GM19328 (cell line): Measurements from ENCODE around the gene NEDD4L.
"Not testable (repeated sequence)": the region's sequence is repeated elsewhere in the genome, so short reads cannot be mapped to it uniquely, and the experiment has no call there.

Experiments used
- ATAC-seq: cut with Tn5 transposase; IDR thresholded peaks from one replicate; pipeline ENCODE4 v1.9.1; 2021; ENCODE audit warnings: mild to moderate bottlenecking, moderate library complexity; ENCODE audit not compliant: unreplicated experiment

NEDD4L gene

GRCh38 chr18:58026395-58026794 is 17.6 kb upstream of the NEDD4L start:
- no peak for ATAC-seq

DNA sequence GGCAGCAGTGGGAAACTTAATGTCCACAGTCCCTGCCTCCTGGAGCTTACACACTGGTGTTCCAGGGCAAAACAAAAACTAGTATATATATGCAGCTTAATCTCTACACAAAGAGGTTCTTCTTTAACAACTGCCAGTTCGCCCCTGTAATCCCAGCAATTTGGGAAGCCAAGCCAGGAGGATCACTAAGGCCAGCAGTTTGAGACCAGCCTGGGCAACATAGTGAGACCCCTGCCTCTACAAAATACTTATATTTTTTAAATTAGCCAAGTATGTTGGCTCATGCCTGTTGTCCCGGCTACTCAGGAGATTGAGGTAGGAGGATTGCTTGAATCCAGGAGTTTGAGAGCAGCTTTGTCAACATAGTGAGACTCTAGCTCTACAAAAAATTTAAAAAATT is 17.2 kb upstream of the NEDD4L start:
- ATAC-seq: no peak

DNA sequence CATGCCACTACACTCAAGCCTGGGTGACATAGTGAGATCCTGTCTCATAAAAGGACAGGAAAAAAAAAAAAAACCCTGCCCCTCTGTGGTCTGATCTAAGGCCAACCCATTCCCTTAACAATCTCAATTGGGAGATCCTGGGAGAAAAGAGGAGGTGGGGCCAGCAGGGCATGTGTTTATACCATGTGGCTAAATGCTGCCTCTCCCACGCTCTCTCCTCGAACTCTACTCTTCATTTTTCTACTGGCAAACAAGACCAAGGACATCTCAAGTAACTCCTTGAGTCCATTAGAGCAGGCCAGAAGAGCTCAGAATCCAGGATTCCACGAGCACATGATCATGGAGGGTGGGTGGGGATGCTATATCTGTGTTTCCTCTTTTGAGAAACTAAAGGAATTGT is 16.7 kb upstream of the NEDD4L start:
- no peak for ATAC-seq

GRCh38 chr18:58028109-58028784 is 15.8 kb upstream of the NEDD4L start:
- ATAC-seq: no peak

GRCh38 chr18:58032233-58032632 is 11.8 kb upstream of the NEDD4L start:
- no peak for ATAC-seq

DNA sequence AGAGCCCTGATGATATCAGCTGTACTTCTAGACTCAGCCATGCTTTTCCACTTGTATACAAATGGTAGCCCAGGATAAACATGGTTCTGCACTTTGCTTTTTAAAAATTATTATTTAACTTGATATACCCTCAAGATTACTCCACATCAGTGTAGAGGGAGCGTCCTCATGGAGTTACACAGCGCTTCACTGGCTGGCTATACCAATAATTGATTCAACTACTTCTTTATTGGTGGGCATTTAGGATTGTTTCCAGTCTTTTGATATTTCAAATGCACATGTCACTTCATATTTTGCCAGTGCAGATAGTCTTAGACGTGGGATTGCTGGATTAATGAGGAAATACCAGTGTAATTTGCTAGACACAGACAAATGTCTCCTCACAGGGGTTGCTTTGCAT is 10.8 kb upstream of the NEDD4L start:
- no peak for ATAC-seq

DNA sequence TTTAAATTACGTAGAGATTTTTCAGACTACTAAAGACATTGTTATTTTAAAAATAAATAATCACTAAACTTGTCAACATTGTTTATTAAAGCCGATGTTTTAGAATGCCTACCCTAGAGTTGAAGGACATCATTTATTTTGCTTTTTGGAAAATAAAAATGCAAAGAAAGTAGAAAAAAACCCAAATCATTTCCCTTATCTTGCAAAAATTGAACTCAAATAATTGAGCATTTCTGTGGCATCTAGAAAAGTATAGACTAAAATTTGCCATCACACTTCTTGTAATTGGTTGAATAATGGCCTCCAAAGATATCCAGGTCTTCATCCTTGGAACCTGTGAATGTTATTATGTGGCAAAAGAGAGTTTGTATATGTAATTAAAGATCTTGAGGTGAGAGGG is 9.7 kb upstream of the NEDD4L start:
- ATAC-seq: no peak

DNA sequence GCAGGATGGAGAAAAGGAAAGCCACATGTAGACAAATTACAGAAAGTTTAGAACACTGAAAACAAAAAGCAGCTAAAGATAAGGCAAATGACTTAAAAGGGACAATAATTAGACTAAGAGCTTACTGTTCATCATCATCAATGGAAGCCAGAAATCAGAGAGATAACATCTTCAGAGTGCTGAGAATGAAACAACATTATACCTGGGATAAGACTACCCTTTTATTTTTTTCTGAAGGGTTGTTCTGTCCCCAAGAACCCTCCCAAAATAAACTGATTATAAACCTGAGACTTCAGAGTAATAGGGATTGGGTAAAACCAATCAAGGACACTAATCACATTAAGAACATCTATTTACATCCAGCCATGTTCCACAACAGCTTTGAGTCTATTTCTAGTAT is 6.9 kb upstream of the NEDD4L start:
- ATAC-seq: no peak

DNA sequence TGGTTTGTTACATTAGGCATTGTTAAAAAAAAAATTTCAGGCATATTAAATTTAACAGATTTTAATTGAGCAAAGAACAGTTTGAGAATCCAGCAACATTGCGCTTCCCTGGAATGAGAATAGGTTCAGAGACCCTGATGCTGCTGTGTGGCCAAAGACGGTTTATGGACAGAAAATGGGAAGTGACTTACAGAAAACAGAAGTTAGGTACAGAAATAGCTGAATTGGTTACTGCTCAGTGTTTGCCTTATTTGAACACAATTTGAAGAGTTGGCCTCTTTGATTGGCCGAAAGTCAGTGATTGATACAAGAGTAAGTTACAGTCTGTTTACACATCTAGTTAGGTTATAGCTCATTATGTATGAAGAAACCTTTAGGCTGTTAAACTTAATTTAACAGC is 6.0 kb upstream of the NEDD4L start:
- ATAC-seq: no peak

- ATAC-seq: no peak
These were observed 2.4 kb upstream of the NEDD4L start for GRCh38 chr18:58041633-58042032.

GRCh38 chr18:58042826-58043490 is 1.1 kb upstream of the NEDD4L start:
- no peak for ATAC-seq

DNA sequence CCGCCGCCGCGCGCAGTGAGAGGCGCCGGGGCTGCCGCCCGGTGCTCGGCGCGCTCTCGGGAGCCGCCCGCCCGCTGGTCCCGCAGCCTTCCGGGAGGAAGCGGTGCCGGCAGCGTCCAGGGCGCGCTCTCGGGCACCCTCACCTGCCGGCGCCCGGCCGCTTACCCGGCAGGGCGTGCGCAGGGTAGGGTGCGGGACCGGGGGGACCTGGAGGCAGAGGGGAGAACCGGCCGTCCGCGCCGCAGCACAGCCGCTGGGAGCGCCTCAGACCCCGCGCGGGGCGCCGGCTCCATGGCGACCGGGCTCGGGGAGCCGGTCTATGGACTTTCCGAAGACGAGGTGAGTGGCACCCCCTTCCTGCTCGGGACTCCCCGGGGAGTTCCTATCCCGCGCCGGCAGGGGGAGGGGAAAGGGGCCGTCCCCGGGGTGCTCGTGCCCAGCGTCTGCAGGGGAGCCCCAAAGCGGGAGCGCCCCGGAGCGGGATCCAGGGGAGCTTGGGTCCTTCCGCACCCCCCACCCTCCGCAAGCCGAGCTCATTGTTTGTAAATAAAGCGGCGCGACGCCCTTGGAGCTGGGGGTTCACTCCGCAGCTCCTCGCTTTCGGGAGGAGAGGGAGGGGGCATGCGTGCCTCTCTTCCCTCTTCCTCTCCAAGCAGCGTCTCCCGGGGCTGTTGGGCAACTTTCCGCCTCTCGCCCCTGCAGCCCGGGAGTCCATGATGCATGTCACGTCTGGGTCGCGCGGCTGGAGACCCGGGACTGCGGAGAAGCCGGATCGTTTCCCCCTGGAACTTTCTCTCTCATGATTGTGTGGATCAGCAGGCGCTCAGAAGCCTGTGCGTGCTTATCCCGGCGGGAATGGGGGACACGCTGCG is 580 bp downstream of the NEDD4L start:
- ATAC-seq: peak; percentile 34

- no peak for ATAC-seq
These were observed 1.4 kb downstream of the NEDD4L start for GRCh38 chr18:58045242-58046092.

DNA sequence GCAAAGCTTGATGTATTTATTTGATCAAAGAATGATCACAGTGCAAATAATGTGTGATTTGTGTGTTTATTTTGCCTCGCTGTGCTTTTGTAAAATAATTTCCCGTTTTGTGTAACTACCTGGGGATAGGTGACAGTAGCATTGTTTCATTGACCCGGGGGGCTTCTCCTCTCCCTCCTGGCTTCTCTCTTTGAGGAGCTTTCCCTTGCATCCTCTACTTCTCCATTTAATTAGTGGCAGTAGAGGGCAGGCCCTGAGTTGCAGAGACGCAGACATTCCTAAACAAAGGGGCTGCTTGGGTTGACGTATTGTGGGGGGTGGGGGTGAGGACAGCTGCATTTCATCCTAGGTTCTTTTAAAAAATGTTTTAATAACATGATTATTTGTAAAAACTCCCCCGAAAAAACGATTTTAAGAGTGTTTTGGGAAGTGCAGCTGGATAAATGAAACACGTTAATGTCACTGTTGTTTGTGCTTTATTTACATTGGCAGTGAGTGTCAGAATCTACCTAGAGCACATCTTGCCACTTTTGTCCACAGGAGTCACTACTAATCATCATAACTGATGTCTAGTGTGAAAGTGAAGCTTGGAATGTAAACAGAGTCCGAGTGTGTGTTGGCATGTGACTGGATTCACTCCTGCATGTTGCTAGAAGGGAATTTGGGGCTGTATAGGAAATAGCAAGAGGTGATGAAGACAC is 2.2 kb downstream of the NEDD4L start:
- ATAC-seq: no peak

DNA sequence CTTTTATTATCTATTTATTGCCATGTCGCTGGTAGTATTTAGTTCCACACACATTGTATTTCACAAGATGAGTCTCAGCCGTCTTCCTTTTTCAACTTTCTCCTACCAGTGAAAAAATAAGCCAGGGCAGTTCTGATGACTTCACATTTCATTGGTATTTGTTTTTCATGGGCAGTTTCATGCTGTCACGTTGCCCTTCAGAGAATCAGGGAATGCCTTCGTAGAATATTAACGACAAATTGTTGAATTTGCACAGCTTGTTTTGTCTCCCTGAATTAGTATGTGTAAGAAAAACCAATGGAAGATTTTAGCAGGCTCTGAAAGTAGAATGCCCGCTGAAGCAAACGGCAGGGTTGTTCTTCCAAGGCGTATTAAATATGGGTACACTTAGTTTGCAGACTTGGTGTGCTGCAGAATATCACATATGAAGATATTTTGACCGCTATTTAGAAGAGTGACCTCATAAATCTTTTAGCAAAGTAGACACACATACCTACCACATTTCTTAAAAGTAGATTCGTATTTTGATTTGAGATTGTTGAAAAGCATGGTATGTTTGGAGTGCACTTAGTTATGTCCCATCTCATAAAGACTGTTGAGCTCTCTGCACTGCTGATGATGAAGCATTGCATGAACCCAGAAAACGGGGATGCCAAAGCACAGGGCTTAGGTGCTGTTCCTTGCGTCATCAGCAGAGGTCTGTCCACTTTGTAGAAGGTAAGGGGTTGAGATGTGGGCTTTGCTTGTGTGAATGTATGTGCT is 2.9 kb downstream of the NEDD4L start:
- no peak for ATAC-seq

DNA sequence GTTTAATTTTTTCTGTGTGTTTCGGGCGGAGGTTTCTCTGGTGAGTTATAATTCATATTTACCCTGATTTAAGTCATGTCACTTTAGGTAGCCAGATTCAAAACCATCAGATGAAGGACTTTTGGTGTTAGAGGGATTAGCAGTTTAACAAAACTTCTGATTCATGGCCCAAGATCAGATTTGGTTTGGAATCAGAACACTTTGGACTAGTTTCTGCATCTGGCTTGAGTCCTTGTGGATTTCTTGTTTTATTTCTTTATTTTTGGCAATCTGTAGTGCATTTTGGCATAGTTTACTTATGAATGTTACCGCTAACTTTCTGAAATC is 3.5 kb downstream of the NEDD4L start:
- no peak for ATAC-seq

DNA sequence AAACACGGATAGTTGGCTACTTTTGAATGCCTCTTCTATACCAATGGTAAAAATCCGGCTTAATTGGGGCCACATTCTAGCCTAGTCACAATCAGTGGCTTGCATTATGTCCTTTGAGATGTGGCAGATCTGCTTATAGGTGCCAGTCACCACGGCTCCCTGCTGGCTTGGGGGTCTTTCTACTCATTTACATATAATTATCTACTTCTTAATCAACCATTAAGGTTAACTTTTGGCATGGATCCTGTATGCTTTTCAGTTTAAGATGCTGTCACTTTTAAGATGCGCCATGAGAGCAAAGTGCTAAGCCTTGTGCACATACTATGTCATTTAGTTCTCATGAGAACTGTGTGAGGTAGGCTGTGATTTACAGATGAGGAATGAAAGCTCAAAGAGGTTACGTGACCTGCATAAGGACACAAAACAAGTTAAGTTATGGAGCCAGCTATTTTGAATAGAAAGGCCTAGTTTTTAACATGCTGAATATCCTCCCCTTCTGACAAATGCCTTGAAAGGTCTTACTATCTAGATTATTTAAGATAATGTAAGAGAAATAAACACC is 4.1 kb downstream of the NEDD4L start:
- ATAC-seq: no peak

GRCh38 chr18:58049000-58049688 is 5.1 kb downstream of the NEDD4L start:
- no peak for ATAC-seq

- ATAC-seq: not testable (repeated sequence)
These were observed 6.9 kb downstream of the NEDD4L start for GRCh38 chr18:58050963-58051362.
